Stromal cell of bone marrow (primary cell): ENCODE measurements around the gene TCF4.

ENCODE experiments used
- DNase-seq: peaks from one replicate; pipeline ENCODE4 v3.0.0-alpha.2; 2012; ENCODE audit warnings: low read depth

Gene TCF4

GRCh38 chr18:55384551-55385275 lies 203.3 kb downstream of the TCF4 start:
- DNase-seq: no peak

GRCh38 chr18:55384115-55384514 lies 203.9 kb downstream of the TCF4 start:
- DNase-seq: no peak

GRCh38 chr18:55382277-55382805 lies 205.7 kb downstream of the TCF4 start:
- DNase-seq: no peak

- DNase-seq: peak; percentile 57
Measured at GRCh38 chr18:55381277-55381676, 206.7 kb downstream of the TCF4 start.

- no peak for DNase-seq
Measured at GRCh38 chr18:55380589-55380988, 207.4 kb downstream of the TCF4 start.

GRCh38 chr18:55376387-55376786 lies 211.6 kb downstream of the TCF4 start:
- DNase-seq: no peak

- DNase-seq: no peak
Measured at GRCh38 chr18:55375930-55376329, 212.1 kb downstream of the TCF4 start.

- DNase-seq: no peak
Measured at GRCh38 chr18:55374741-55375140, 213.3 kb downstream of the TCF4 start.

GRCh38 chr18:55372209-55372608 lies 215.8 kb downstream of the TCF4 start:
- no peak for DNase-seq

GRCh38 chr18:55370936-55371335 lies 217.1 kb downstream of the TCF4 start:
- DNase-seq: no peak

GRCh38 chr18:55369346-55369745 lies 218.6 kb downstream of the TCF4 start:
- DNase-seq: no peak

GRCh38 chr18:55365342-55365741 lies 222.7 kb downstream of the TCF4 start:
- DNase-seq: no peak

- DNase-seq: no peak
Measured at GRCh38 chr18:55362303-55362702, 225.7 kb downstream of the TCF4 start.

- no peak for DNase-seq
Measured at GRCh38 chr18:55361492-55362250, 226.3 kb downstream of the TCF4 start.

- DNase-seq: no peak
Measured at GRCh38 chr18:55360061-55360460, 227.9 kb downstream of the TCF4 start.

GRCh38 chr18:55356815-55357214 lies 231.2 kb downstream of the TCF4 start:
- no peak for DNase-seq

- DNase-seq: no peak
Measured at GRCh38 chr18:55355223-55355622, 232.8 kb downstream of the TCF4 start.

- DNase-seq: no peak
Measured at GRCh38 chr18:55354795-55355194, 233.2 kb downstream of the TCF4 start.

- no peak for DNase-seq
Measured at GRCh38 chr18:55353806-55354205, 234.2 kb downstream of the TCF4 start.

GRCh38 chr18:55353391-55353790 lies 234.6 kb downstream of the TCF4 start:
- no peak for DNase-seq

GRCh38 chr18:55351980-55352714 lies 235.8 kb downstream of the TCF4 start:
- no peak for DNase-seq

- DNase-seq: no peak
Measured at GRCh38 chr18:55351241-55351691, 236.7 kb downstream of the TCF4 start.

- no peak for DNase-seq
Measured at GRCh38 chr18:55349685-55350084, 238.3 kb downstream of the TCF4 start.
